Mucosa of descending colon (tissue), 3 donors: ENCODE data around the gene URB1. TPM values are rescaled to one million over a fixed set of nuclear protein-coding genes. Genes with fewer than 3 reads are reported as not detected.

Experiments used
- ATAC-seq: fragments of 200-7000 bp; cut with Tn5 transposase; one replicate; pipeline ENCODE4 v1.9.1; 2020; ENCODE audit warnings: mild to moderate bottlenecking, moderate library complexity
- DNase-seq, 3 donors: peaks; one replicate each; pipeline ENCODE4 v3.0.0-alpha.2; 2020
- H3K36me3 ChIP-seq: fragments of 200-600 bp; one replicate; pipeline ENCODE4 v1.8.0; 2021; ENCODE audit warnings: low read depth, mild to moderate bottlenecking
- H3K4me1 ChIP-seq: fragments of 200-600 bp; one replicate; pipeline ENCODE4 v1.8.0; 2021; ENCODE audit warnings: low read depth, mild to moderate bottlenecking
- H3K4me3 ChIP-seq: fragments of 200-600 bp; one replicate; pipeline ENCODE4 v1.8.0; 2021; ENCODE audit warnings: mild to moderate bottlenecking
- H3K9me3 ChIP-seq: fragments of 200-600 bp; one replicate; pipeline ENCODE4 v1.8.0; 2021; ENCODE audit warnings: mild to moderate bottlenecking
- intact Hi-C, 2 donors: fragments of 100-400 bp; cut with DNase I in 1 of 2; cut with micrococcal nuclease in 1 of 2; formaldehyde crosslinking; loops; one replicate each; pipeline versions ENCODE4 v1.11.0 to v1.11.1; 2022; cut with DNase I, micrococcal nuclease
- total RNA-seq, 3 donors: library from RNA; stranded (reverse); fragmentation: NEBNext Ultra II Directional in 2 of 3; extraction: Animal tissue kit (Norgen Biotek cat#: 25700) in 2 of 3; gene quantifications; one replicate each; pipeline versions ENCODE4 v1.2.1 to v1.2.4, GENCODE V29; 2021 to 2023
- TF ChIP-seq, protein P1 (sequence below): fragments of 200-600 bp; IDR thresholded peaks from one replicate; pipeline ENCODE4 v1.8.0; 2022; ENCODE audit warnings: antibody characterized with exemption, mild to moderate bottlenecking
- donor health status: DM: no; HTN: no; CAD: no; lungs with moderate emphysema.
- donor health status: DM: no; HTN: no; CAD: no.
- donor health status: DM: no; HTN: yes; CAD: no.

URB1 gene
- total RNA-seq, 3 donors from 2014 or later: 8.4 to 13.5 (median 8.7) TPM

DNA sequence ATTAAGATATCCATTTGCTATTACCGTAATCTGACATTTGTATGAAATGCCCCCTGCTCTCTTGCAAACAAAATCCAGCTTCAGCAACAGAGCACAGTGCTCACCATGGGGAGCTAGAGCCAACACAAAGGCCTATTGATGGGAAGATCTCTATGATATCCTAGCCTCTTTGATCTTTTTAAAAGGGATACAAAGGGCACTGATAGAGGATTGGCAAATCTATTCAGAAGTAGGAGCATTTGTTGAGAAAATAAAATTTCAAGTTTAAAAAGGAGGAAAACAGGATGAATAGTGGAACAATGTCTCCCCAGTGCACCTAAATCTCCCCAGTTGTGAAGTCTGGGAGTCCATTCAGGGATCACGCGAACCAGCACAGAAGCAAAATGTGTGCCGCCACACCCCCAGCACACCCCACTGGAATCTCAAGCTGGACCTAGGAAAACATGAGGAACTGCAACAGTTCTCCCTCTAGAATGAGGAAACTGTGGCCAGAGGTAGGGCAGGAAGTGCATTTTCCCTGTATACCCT, 62.0 kb downstream of the URB1 start:
- TF ChIP-seq, protein P1, sequence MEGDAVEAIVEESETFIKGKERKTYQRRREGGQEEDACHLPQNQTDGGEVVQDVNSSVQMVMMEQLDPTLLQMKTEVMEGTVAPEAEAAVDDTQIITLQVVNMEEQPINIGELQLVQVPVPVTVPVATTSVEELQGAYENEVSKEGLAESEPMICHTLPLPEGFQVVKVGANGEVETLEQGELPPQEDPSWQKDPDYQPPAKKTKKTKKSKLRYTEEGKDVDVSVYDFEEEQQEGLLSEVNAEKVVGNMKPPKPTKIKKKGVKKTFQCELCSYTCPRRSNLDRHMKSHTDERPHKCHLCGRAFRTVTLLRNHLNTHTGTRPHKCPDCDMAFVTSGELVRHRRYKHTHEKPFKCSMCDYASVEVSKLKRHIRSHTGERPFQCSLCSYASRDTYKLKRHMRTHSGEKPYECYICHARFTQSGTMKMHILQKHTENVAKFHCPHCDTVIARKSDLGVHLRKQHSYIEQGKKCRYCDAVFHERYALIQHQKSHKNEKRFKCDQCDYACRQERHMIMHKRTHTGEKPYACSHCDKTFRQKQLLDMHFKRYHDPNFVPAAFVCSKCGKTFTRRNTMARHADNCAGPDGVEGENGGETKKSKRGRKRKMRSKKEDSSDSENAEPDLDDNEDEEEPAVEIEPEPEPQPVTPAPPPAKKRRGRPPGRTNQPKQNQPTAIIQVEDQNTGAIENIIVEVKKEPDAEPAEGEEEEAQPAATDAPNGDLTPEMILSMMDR: no peak
- intact Hi-C loops: no loop called here
- no peak for ATAC-seq
- H3K4me3 ChIP-seq: no peak overlapping the region
- H3K9me3 ChIP-seq: no peaks in the 10 kb centered on the region
- DNase-seq: no peak
- no peaks in the 10 kb centered on the region for H3K36me3 ChIP-seq
- H3K4me1 ChIP-seq: no peaks in the 10 kb centered on the region

DNA sequence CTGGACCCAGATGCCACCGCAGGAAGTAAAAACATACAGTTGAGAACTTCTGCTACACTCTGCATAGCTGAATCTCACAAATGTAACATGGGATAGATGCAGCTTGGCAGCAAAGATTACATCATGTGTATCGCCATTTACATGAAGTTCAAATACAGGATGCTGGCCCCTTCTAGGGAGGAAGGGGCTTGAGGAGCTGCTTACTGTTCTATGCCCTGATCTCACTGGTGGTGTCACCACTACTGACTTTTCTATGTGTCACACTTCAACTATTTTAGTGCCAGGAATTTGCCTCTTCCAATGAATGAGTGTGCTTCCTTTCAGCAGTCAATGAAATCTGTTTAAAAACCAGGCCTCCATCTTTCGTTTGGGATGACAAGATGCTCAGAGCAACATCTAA, 63.0 kb downstream of the URB1 start:
- intact Hi-C loops: no loop called here

DNA sequence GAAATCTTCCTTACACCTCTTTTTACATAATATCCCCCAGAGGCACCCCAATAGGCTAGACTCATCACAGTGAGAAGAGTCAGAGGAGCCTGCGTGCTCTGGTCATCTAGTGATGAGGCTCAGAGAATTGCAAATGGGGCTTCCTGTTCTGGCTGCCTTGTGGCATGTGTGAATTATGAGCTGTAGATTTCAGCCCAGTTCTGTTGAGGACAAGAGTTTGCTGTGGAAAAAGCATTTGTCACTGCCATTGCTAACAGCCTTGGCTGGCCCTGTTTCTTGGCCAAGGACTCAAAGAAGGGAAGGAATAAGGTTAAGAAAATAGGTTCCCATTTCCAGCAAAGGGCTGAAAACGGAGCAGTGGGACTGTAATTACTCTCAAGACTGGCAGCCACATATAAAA, 63.5 kb downstream of the URB1 start:
- ATAC-seq (no peak), DNase-seq (no peak)
- no peaks in the 10 kb centered on the region for H3K9me3 ChIP-seq
- TF ChIP-seq, protein P1: no peak
- intact Hi-C loops: no loop called here
- H3K4me1 ChIP-seq: no peaks in the 10 kb centered on the region
- H3K36me3 ChIP-seq: no peaks in the 10 kb centered on the region
- H3K4me3 ChIP-seq: no peak overlapping the region

More for the DNA sequence above, 63.0 kb downstream of the URB1 start:
- TF ChIP-seq, protein P1: no peak
- Histone ChIP-seq H3K9me3 (no peaks in the 10 kb centered on the region), H3K4me3 (no peak overlapping the region), H3K4me1 (no peaks in the 10 kb centered on the region), H3K36me3 (no peaks in the 10 kb centered on the region)
- no peak for DNase-seq
- ATAC-seq: no peak

DNA sequence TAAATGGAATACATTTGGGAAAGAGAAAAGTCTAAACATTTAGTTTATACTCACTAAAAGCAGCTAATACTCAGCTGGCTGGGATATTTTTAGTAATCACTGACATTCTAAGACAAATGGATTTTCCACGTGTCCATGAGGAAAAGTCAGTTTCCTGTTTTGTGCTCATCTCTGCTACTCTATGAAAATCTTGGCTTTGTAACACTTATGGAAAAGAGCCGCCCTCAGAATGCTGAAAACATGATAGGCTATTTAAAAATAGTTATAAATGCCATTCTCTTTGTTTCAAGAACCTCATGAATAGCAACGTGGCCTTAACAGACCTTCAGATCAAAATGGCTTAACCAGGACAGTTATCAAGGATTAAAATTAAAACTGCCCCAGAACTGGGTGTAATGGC, 64.2 kb downstream of the URB1 start:
- ATAC-seq: no peak
- DNase-seq: no peak
- TF ChIP-seq, protein P1: no peak
- no peaks in the 10 kb centered on the region for H3K9me3 ChIP-seq
- no peaks in the 10 kb centered on the region for H3K4me1 ChIP-seq
- intact Hi-C loops: no loop called here
- H3K36me3 ChIP-seq: no peaks in the 10 kb centered on the region
- no peak overlapping the region for H3K4me3 ChIP-seq

DNA sequence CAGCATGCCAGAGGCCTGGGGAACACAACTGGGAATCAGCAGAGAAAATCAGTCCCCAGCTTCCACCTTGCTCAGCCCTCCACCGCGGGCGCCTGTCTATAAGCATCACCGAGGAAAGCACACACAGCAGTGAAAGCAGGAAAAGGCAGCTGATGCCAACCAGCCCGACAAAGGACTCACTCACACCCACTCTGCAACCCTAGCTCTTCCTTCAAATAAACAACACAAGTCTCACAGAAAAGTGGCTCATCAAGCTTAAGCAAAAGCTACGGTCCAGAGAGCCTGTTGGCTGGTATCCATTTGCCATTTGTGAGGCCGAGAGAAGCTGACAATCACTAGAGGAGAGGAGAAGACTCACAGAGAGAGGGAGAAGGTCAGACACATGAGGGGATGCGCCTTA, 67.1 kb downstream of the URB1 start:
- Histone ChIP-seq H3K36me3 (no peaks in the 10 kb centered on the region), H3K9me3 (no peaks in the 10 kb centered on the region), H3K4me1 (no peaks in the 10 kb centered on the region), H3K4me3 (no peak overlapping the region)
- intact Hi-C loops: no loop called here
- ATAC-seq: no peak
- no peak for DNase-seq
- TF ChIP-seq, protein P1: no peak

DNA sequence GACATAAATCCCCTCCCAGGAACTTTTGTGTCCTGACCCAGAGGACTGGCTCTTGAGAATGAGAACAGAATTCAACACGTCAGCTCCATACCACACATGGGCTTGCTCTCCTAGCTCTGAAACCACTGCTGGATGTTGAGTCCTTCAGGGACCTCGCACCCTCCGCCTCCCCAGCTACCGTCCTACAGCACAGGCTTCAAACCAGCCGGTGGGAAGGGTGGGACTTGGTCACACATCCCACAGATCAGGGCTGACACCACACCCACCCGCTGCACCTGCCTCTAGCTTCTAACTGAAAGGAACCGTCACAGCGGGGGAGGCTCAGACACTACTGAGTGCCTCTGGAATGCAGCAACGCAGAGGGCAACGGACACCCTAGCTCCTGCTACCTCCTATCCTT, 70.1 kb downstream of the URB1 start:
- Histone ChIP-seq H3K4me1 (no peaks in the 10 kb centered on the region), H3K36me3 (peaks cover 4% of the 10 kb centered on the region), H3K9me3 (no peaks in the 10 kb centered on the region), H3K4me3 (no peak overlapping the region)
- TF ChIP-seq, protein P1: no peak
- DNase-seq (no peak), ATAC-seq (no peak)
- intact Hi-C loops: no loop called here
